ENCODE data around the gene TUFT1. TPM values are rescaled to one million over a fixed set of nuclear protein-coding genes. Genes with fewer than 3 reads are reported as not detected.

TUFT1 gene
- polyA plus RNA-seq, 2 of the 4 experiments (the other 2 are of a cell fraction) = 21.1 to 27.5 TPM

GRCh38 chr1:151511636-151512215, 28.4 kb upstream of the TUFT1 start:
- H3K4me1 ChIP-seq = peaks cover 38% of the 10 kb centered on the region
- H3K9me3 ChIP-seq = no peaks in the 10 kb centered on the region
- FAIRE-seq (no peak), ATAC-seq (peak; percentile 77 to 79), DNase-seq (ENCODE audit: low read depth in 1 of 2, low spot score in 1 of 2) (peak; percentile 41 to 44)
- peak overlapping the region; percentile 64 for H3K4me3 ChIP-seq
- peak overlapping the region; percentile 92 for H3K4me2 ChIP-seq
- ChIA-PET POLR2A (interaction anchor here (0.6 to 2.1 kb wide), 6 partner anchors 11 to 53 kb away, joined by 3 to 15 read pairs (median 8); partner anchors contain the start of genes POGZ and TUFT1), CTCF (interaction anchor here (0.9 to 1.8 kb wide), 7 partner anchors 9 to 83 kb away, joined by 3 to 6 read pairs (median 3); no protein-coding TSS in a partner anchor)
- WGBS (ENCODE audit: missing lambda C conversion rate) = 9% methylated on average over 21 of the region's 23 CpGs
- H3K27ac ChIP-seq = peak overlapping the region; percentile 69 to 86
- TF ChIP-seq SMC3 (IDR thresholded peaks at IDR 0.05) (0 out of 3 replicates have a peak, but pooled peaks have one; percentile 2), TFCP2L1 (CRISPR knock-in tag; IDR thresholded peaks at IDR 0.05) (no peak)

- ATAC-seq (no peak), FAIRE-seq (no peak), DNase-seq (ENCODE audit: low read depth in 1 of 2, low spot score in 1 of 2) (no peak)
- H3K27ac ChIP-seq = no peak overlapping the region
- no peaks in the 10 kb centered on the region for H3K9me3 ChIP-seq
- peaks cover 38% of the 10 kb centered on the region for H3K4me1 ChIP-seq
- H3K4me2 ChIP-seq = peak overlapping the region; percentile 92
- TF ChIP-seq BHLHE40 (IDR thresholded peaks at IDR 0.05; ENCODE audit: low read depth, low read length) (no peak), GATA3 (IDR thresholded peaks at IDR 0.05; ENCODE audit: borderline replicate concordance) (no peak), SREBF2 (IDR thresholded peaks at IDR 0.05) (no peak), HOXB13 (CRISPR knock-in tag; IDR thresholded peaks at IDR 0.05; ENCODE audit: low read depth) (no peak), EP300 (IDR thresholded peaks at IDR 0.05) (no peak), FOSL2 (IDR thresholded peaks at IDR 0.05) (no peak), FOSL2 (CRISPR knock-in tag; IDR thresholded peaks at IDR 0.05) (no peak), PHF8 (IDR thresholded peaks at IDR 0.05; ENCODE audit: borderline replicate concordance, low read depth) (no peak), FOSB (CRISPR knock-in tag; IDR thresholded peaks at IDR 0.05) (no peak), HOXB5 (CRISPR knock-in tag; IDR thresholded peaks at IDR 0.05) (no peak)
- WGBS (ENCODE audit: missing lambda C conversion rate) = 94% methylated on average over 4 of the region's 4 CpGs
- ChIA-PET CTCF (interaction anchor here (0.9 to 1.8 kb wide), 3 partner anchors 8 to 22 kb away, joined by 3 to 6 read pairs (median 4); no protein-coding TSS in a partner anchor), POLR2A (interaction anchor here (2.1 kb wide), 1 partner anchor 53 kb away, joined by 15 read pairs; the partner anchor contains the start of gene POGZ)
- peak overlapping the region; percentile 64; the same call in 2 of the 3 replicates for H3K4me3 ChIP-seq
Measured at GRCh38 chr1:151512326-151512725, 27.8 kb upstream of the TUFT1 start.

GRCh38 chr1:151512801-151513625, 27.1 kb upstream of the TUFT1 start:
- 78% methylated on average over 8 of the region's 8 CpGs for WGBS (ENCODE audit: missing lambda C conversion rate)
- H3K4me3 ChIP-seq = no peak overlapping the region
- no peaks in the 10 kb centered on the region for H3K9me3 ChIP-seq
- H3K4me2 ChIP-seq = peak overlapping the region; percentile 92
- POLR2A ChIA-PET = interaction anchor here (0.9 kb wide), 1 partner anchor 24 kb away, joined by 3 read pairs; no protein-coding TSS in a partner anchor
- TF ChIP-seq CHD4 (IDR thresholded peaks at IDR 0.05; ENCODE audit: borderline replicate concordance) (no peak), POLR2AphosphoS2 (conservative IDR thresholded peaks at IDR 0.05; ENCODE audit: low read length) (no peak)
- DNase-seq (ENCODE audit: low read depth in 1 of 2, low spot score in 1 of 2) (no peak), FAIRE-seq (no peak), ATAC-seq (no peak)
- peaks cover 38% of the 10 kb centered on the region for H3K4me1 ChIP-seq
- CTCF ChIA-PET = interaction anchor here (0.5 to 0.9 kb wide), 2 partner anchors 114 to 161 kb away, joined by 3 to 4 read pairs; partner anchors contain the start of gene PSMB4
- H3K27ac ChIP-seq = peak overlapping the region in 1 of 2 experiments; percentile 15; a peak in 1 of 6 replicates

- CTCF ChIA-PET = interaction anchor here (0.9 kb wide), 1 partner anchor 115 kb away, joined by 4 read pairs; the partner anchor contains the start of gene PSMB4
- Histone ChIP-seq H3K9me3 (no peaks in the 10 kb centered on the region), H3K4me2 (peak overlapping the region; percentile 43), H3K27ac (no peak overlapping the region), H3K4me1 (peaks cover 38% of the 10 kb centered on the region), H3K4me3 (no peak overlapping the region)
- FAIRE-seq (no peak), ATAC-seq (no peak), DNase-seq (ENCODE audit: low read depth in 1 of 2, low spot score in 1 of 2) (no peak)
- no peak for TF ChIP-seq GATA3 (IDR thresholded peaks at IDR 0.05; ENCODE audit: borderline replicate concordance)
- TF ChIP-seq FOSL2 (IDR thresholded peaks at IDR 0.05) = no peak
- TF ChIP-seq FOSL2 (CRISPR knock-in tag; IDR thresholded peaks at IDR 0.05) = no peak
- no peak for TF ChIP-seq JUN (IDR thresholded peaks at IDR 0.05)
- no peak for TF ChIP-seq NFE2L2 (conservative IDR thresholded peaks at IDR 0.05; ENCODE audit: low read length)
- no peak for TF ChIP-seq RFX5 (IDR thresholded peaks at IDR 0.05)
- no peak for TF ChIP-seq POLR2A (IDR thresholded peaks at IDR 0.05; ENCODE audit: low read length)
- no peak for TF ChIP-seq RARB (CRISPR knock-in tag; IDR thresholded peaks at IDR 0.05)
- TF ChIP-seq HEYL (CRISPR knock-in tag; IDR thresholded peaks at IDR 0.05) = no peak
- TF ChIP-seq EHF (CRISPR knock-in tag; IDR thresholded peaks at IDR 0.05) = no peak
- no peak for TF ChIP-seq ESRRA (IDR thresholded peaks at IDR 0.05; ENCODE audit: borderline replicate concordance, low read length)
- no peak for TF ChIP-seq NPAS2 (CRISPR knock-in tag; IDR thresholded peaks at IDR 0.05; ENCODE audit: borderline replicate concordance)
- POLR2A ChIA-PET = interaction anchor here (0.9 kb wide), 1 partner anchor 23 kb away, joined by 3 read pairs; no protein-coding TSS in a partner anchor
- WGBS (ENCODE audit: missing lambda C conversion rate) = 80% methylated on average over 6 of the region's 6 CpGs
Measured at GRCh38 chr1:151513626-151514121, 26.4 kb upstream of the TUFT1 start.

All from A549 (cell line).